Mesothelial cell of epicardium (in vitro differentiated cells): ENCODE results near the gene TBL3. TPM values are rescaled to one million over a fixed set of nuclear protein-coding genes. Genes with fewer than 3 reads are reported as not detected.

ENCODE experiments used
- DNase-seq, 2 experiments: peaks; one replicate each; pipeline ENCODE4 v3.0.0; 2021; ENCODE audit warnings: low spot score in 2 of 2; ENCODE audit not compliant: unreplicated experiment in 2 of 2
- H3K27ac Mint-ChIP-seq: 2 replicates; pipeline ENCODE4 v1.8.0; 2021; ENCODE audit warnings: mixed read lengths
- H3K27me3 Mint-ChIP-seq: 2 replicates; pipeline ENCODE4 v1.8.0; 2021; ENCODE audit warnings: low read depth, mixed read lengths
- H3K36me3 Mint-ChIP-seq: 2 replicates; pipeline ENCODE4 v1.8.0; 2021; ENCODE audit warnings: mixed read lengths
- H3K4me1 Mint-ChIP-seq: 2 replicates; pipeline ENCODE4 v1.8.0; 2021; ENCODE audit warnings: mixed read lengths
- H3K4me3 Mint-ChIP-seq: 2 replicates; pipeline ENCODE4 v1.8.0; 2021; ENCODE audit warnings: mild to moderate bottlenecking, moderate library complexity, mixed read lengths
- H3K9me3 Mint-ChIP-seq: 2 replicates; pipeline ENCODE4 v1.8.0; 2021; ENCODE audit warnings: mixed read lengths
- total RNA-seq: library from RNA; stranded (reverse); gene quantifications from 3 replicates; pipeline ENCODE4 v1.2.1, GENCODE V29; 2021
- TF ChIP-seq, protein P1 (sequence below): fragments of 200-600 bp; sonication (generic); IDR thresholded peaks from one replicate; pipeline ENCODE4 v1.5.0; 2021; ENCODE audit warnings: antibody characterized with exemption; ENCODE audit not compliant: unreplicated experiment

Gene TBL3
- total RNA-seq, 1 donor from 2014 or later, result 37.2 TPM

DNA sequence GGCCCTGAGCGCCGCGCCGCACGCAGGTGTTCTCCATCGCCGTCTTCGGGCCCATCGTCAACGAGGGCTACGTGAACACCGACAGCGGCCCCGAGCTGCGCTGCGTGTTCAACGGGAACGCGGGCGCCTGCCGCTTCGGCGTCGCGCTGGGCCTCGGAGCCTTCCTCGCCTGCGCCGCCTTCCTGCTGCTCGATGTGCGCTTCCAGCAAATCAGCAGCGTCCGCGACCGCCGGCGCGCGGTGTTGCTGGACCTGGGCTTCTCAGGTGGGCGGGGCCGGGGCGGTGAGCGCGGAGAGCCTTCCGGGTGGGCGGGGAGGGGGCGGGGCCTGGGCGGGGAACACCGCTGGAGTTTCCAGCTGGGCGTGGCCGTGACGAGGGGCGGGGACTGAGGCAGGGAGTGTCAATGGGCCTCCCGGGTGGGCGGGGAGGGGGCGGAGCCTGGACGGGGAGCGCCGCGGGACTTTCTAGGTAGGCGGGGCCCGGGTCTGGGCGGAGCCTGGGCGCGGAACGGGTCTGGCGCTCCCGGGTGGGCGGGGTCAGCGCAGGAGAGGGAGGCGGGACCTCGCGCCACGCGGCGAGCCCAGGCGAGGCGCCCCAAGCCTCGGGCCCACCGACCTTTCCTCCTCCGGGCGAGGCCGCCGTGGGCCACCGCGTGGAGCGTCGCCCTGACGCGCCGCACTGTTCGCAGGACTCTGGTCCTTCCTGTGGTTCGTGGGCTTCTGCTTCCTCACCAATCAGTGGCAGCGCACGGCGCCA is 20.3 kb downstream of the TBL3 start:
- peak; percentile 79 to 82 for DNase-seq
- H3K27me3 Mint-ChIP-seq, result peaks cover 39% of the 10 kb centered on the region
- H3K27ac Mint-ChIP-seq, result no peak overlapping the region
- TF ChIP-seq, protein P1, sequence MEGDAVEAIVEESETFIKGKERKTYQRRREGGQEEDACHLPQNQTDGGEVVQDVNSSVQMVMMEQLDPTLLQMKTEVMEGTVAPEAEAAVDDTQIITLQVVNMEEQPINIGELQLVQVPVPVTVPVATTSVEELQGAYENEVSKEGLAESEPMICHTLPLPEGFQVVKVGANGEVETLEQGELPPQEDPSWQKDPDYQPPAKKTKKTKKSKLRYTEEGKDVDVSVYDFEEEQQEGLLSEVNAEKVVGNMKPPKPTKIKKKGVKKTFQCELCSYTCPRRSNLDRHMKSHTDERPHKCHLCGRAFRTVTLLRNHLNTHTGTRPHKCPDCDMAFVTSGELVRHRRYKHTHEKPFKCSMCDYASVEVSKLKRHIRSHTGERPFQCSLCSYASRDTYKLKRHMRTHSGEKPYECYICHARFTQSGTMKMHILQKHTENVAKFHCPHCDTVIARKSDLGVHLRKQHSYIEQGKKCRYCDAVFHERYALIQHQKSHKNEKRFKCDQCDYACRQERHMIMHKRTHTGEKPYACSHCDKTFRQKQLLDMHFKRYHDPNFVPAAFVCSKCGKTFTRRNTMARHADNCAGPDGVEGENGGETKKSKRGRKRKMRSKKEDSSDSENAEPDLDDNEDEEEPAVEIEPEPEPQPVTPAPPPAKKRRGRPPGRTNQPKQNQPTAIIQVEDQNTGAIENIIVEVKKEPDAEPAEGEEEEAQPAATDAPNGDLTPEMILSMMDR, result no peak
- peaks cover 7% of the 10 kb centered on the region for H3K36me3 Mint-ChIP-seq
- H3K9me3 Mint-ChIP-seq, result no peaks in the 10 kb centered on the region
- H3K4me1 Mint-ChIP-seq, result peaks cover 9% of the 10 kb centered on the region
- no peak overlapping the region for H3K4me3 Mint-ChIP-seq

DNA sequence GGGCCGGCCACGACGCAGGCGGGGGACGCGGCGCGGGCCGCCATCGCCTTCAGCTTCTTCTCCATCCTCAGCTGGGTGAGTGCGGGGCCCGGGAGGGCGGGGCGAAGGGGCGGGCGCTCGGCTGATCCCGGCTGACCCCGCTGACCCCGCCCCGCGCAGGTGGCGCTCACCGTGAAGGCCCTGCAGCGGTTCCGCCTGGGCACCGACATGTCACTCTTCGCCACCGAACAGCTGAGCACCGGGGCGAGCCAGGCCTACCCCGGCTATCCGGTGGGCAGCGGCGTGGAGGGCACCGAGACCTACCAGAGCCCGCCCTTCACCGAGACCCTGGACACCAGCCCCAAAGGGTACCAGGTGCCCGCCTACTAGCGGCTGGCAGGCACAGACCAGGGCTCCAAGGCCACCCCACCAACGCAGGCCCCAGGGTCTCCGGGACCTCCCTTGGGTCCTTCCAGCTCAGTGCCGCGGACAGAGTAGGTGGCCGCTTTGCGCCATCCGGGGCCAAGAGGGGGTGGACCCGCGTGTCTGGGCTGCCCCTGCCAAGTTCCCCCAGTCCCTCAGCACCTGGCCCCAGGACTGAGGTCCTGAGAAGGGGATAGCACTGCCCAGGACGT is 21.0 kb downstream of the TBL3 start:
- H3K27me3 Mint-ChIP-seq, result peaks cover 38% of the 10 kb centered on the region
- H3K27ac Mint-ChIP-seq, result no peak overlapping the region
- TF ChIP-seq, protein P1, result no peak
- peaks cover 10% of the 10 kb centered on the region for H3K36me3 Mint-ChIP-seq
- peaks cover 9% of the 10 kb centered on the region for H3K4me1 Mint-ChIP-seq
- H3K9me3 Mint-ChIP-seq, result no peaks in the 10 kb centered on the region
- DNase-seq, result no peak
- no peak overlapping the region for H3K4me3 Mint-ChIP-seq

- no peaks in the 10 kb centered on the region for H3K9me3 Mint-ChIP-seq
- peaks cover 12% of the 10 kb centered on the region for H3K36me3 Mint-ChIP-seq
- TF ChIP-seq, protein P1, result no peak
- no peak overlapping the region for H3K27ac Mint-ChIP-seq
- peaks cover 30% of the 10 kb centered on the region for H3K27me3 Mint-ChIP-seq
- peak overlapping the region; percentile 26 for H3K4me3 Mint-ChIP-seq
- peaks cover 9% of the 10 kb centered on the region for H3K4me1 Mint-ChIP-seq
- no peak for DNase-seq
Measured at GRCh38 chr16:1993731-1994131, 21.9 kb downstream of the TBL3 start.

- TF ChIP-seq, protein P1, result no peak
- H3K4me3 Mint-ChIP-seq, result no peak overlapping the region
- H3K27me3 Mint-ChIP-seq, result peaks cover 4% of the 10 kb centered on the region
- H3K36me3 Mint-ChIP-seq, result peaks cover 20% of the 10 kb centered on the region
- no peaks in the 10 kb centered on the region for H3K4me1 Mint-ChIP-seq
- H3K27ac Mint-ChIP-seq, result no peak overlapping the region
- H3K9me3 Mint-ChIP-seq, result no peaks in the 10 kb centered on the region
- no peak for DNase-seq
Measured at GRCh38 chr16:1997494-1998359, 25.9 kb downstream of the TBL3 start.

GRCh38 chr16:1998360-1998835 is 26.5 kb downstream of the TBL3 start:
- Mint-ChIP-seq H3K4me1 (no peaks in the 10 kb centered on the region), H3K9me3 (no peaks in the 10 kb centered on the region), H3K36me3 (peaks cover 20% of the 10 kb centered on the region), H3K27ac (no peak overlapping the region), H3K27me3 (peaks cover 2% of the 10 kb centered on the region), H3K4me3 (no peak overlapping the region)
- TF ChIP-seq, protein P1, result no peak
- no peak for DNase-seq
